Ishikawa (cell line): ENCODE measurements around the gene RABGAP1L.

Experiments used
- CEBPB ChIP-seq: IDR thresholded peaks from 2 replicates; pipeline ENCODE4 v1.6.1; 2012
- CREB1 ChIP-seq: IDR thresholded peaks from 2 replicates; pipeline ENCODE4 v1.6.1; 2012; ENCODE audit warnings: low read depth
- EGR1 ChIP-seq: IDR thresholded peaks from 2 replicates; pipeline ENCODE4 v1.6.1; 2012
- FOXM1 ChIP-seq: IDR thresholded peaks from 2 replicates; pipeline ENCODE4 v1.6.1; 2012; ENCODE audit warnings: low read depth, borderline replicate concordance
- TAF1 ChIP-seq: IDR thresholded peaks from 2 replicates; pipeline ENCODE4 v1.6.1; 2012; ENCODE audit warnings: low read depth, mild to moderate bottlenecking
- TCF12 ChIP-seq: IDR thresholded peaks from 2 replicates; pipeline ENCODE4 v1.6.1; 2012; ENCODE audit warnings: low read depth
- TEAD4 ChIP-seq: IDR thresholded peaks from 2 replicates; pipeline ENCODE4 v1.6.1; 2012
- YY1 ChIP-seq: IDR thresholded peaks from 2 replicates; pipeline ENCODE4 v1.6.1; 2012; ENCODE audit warnings: low read depth
- ZBTB7A ChIP-seq: IDR thresholded peaks from 2 replicates; pipeline ENCODE4 v1.6.1; 2012; ENCODE audit warnings: low read depth
- TF ChIP-seq, protein P1 (sequence below): IDR thresholded peaks from 2 replicates; pipeline ENCODE4 v1.6.1; 2012; ENCODE audit warnings: low read depth, mild to moderate bottlenecking
- TF ChIP-seq, protein P2 (sequence below): IDR thresholded peaks from 2 replicates; pipeline ENCODE4 v1.6.1; 2012

DNA sequence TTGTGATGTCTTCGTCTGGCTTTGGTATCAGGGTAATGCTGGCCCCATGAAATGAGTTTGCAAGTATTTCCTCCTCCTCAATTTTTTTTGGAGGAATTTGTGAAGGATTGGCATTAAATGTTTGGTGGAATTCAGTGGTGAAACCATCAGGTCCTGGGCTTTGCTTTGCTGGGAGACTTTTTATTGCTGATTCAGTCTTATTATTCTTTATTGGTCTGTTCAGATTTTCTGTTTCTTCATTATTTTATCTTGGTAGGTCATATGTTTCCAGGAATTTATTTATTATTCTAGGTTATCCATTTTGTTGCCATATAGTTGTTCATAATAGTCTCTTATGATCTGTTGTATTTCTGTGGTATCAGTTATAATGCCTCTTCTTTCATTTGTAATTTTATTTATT, 126.7 kb downstream of the RABGAP1L start:
- TF ChIP-seq FOXM1 (no peak), CEBPB (no peak), YY1 (no peak), TCF12 (no peak), TAF1 (no peak), CREB1 (no peak), TEAD4 (no peak), ZBTB7A (no peak), EGR1 (no peak)
- TF ChIP-seq, protein P1, sequence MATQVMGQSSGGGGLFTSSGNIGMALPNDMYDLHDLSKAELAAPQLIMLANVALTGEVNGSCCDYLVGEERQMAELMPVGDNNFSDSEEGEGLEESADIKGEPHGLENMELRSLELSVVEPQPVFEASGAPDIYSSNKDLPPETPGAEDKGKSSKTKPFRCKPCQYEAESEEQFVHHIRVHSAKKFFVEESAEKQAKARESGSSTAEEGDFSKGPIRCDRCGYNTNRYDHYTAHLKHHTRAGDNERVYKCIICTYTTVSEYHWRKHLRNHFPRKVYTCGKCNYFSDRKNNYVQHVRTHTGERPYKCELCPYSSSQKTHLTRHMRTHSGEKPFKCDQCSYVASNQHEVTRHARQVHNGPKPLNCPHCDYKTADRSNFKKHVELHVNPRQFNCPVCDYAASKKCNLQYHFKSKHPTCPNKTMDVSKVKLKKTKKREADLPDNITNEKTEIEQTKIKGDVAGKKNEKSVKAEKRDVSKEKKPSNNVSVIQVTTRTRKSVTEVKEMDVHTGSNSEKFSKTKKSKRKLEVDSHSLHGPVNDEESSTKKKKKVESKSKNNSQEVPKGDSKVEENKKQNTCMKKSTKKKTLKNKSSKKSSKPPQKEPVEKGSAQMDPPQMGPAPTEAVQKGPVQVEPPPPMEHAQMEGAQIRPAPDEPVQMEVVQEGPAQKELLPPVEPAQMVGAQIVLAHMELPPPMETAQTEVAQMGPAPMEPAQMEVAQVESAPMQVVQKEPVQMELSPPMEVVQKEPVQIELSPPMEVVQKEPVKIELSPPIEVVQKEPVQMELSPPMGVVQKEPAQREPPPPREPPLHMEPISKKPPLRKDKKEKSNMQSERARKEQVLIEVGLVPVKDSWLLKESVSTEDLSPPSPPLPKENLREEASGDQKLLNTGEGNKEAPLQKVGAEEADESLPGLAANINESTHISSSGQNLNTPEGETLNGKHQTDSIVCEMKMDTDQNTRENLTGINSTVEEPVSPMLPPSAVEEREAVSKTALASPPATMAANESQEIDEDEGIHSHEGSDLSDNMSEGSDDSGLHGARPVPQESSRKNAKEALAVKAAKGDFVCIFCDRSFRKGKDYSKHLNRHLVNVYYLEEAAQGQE, result no peak
- TF ChIP-seq, protein P2, sequence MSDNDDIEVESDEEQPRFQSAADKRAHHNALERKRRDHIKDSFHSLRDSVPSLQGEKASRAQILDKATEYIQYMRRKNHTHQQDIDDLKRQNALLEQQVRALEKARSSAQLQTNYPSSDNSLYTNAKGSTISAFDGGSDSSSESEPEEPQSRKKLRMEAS, result no peak
